Measurements from ENCODE around the gene LRFN4.

- no peak for TF ChIP-seq CTCF (IDR thresholded peaks at IDR 0.05)
- no peak for TF ChIP-seq POLR2A (IDR thresholded peaks at IDR 0.05)
Observed at GRCh38 chr11:66818231-66818955, 38.5 kb upstream of the LRFN4 start.

Measured in lower leg skin (tissue), 3 donors.